Measurements from ENCODE around the gene MECP2.
"Not testable (repeated sequence)": the region's sequence is repeated elsewhere in the genome, so short reads cannot be mapped to it uniquely, and the experiment has no call there.

Gene MECP2

DNA sequence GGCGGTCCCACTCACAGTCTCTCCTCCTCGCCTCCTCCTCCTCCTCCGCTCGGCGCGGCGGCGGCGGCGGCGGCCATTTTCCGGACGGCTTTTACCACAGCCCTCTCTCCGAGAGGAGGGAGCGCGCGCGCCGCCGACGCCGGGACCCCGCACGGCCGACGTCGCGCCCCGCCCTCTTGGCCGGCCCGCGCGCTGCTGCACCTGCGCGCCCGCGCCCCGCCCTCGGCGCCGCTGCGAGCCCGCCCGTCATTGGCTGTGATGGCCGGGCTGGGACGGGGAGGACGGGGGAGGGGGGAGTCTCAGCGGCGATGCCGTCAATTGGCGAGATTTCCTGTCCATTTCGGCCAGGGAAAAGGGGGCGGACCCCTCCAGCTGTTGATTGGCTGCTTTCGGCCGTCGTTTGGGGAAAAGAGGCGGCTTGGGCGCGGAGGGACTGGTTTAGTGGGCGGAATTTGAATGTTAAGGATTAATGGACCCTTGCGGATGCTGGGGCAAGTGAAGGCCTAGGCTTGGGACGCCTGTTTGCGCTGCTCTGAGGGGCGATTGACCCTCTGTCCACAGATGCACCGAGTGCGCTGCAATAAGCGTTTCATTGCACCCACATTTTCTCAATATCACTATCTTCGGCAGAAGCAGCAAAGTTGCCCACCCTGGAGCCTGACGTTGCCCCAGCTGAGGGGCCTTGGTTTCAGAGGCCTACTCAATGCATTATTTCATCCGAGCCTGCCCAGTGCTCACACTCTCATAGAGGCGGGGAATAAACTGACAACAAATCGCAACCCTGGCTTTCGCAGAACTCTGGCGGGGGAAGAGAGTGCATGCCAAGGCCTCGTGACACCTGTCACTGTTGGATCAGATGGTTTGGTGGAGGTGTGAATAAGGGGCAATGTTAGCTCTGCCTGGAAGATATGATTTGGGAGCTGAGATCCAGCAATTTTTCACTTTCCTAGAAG lies at the start of gene MECP2:
MECP2 (minus strand) TSS at position 129 of the 953 bp plus-strand sequence.
- Histone ChIP-seq H3K9ac (ENCODE audit: low read depth, low read length) (peak within 1 kb of the TSS; percentile 54), H3K4me3 (ENCODE audit: low read depth, low read length) (peak within 1 kb of the TSS; percentile 63), H3K9me3 (ENCODE audit: control insufficient read depth, insufficient read depth, low read length) (no peaks in the 10 kb centered on the region), H3K27me3 (ENCODE audit: control insufficient read depth, insufficient read depth, low read length) (no peaks in the 10 kb centered on the region), H3K36me3 (ENCODE audit: control insufficient read depth, insufficient read depth, low read length) (no peaks in the 10 kb centered on the region), H3K4me1 (ENCODE audit: control insufficient read depth, insufficient read depth, low read length) (no peaks in the 10 kb centered on the region)

- H3K36me3 ChIP-seq (ENCODE audit: control insufficient read depth, insufficient read depth, low read length); H3K9me3 ChIP-seq (ENCODE audit: control insufficient read depth, insufficient read depth, low read length); H3K9ac ChIP-seq (ENCODE audit: low read depth, low read length); H3K4me3 ChIP-seq (ENCODE audit: low read depth, low read length); H3K27me3 ChIP-seq (ENCODE audit: control insufficient read depth, insufficient read depth, low read length); H3K4me1 ChIP-seq (ENCODE audit: control insufficient read depth, insufficient read depth, low read length): not testable (repeated sequence)
Observed at GRCh38 chrX:154144010-154144409, 46.5 kb upstream of the MECP2 start, which contains the start of gene OPN1LW. OPN1LW (plus strand) TSS chrX:154144243; CDS start chrX:154144284, 41 bp downstream.

GRCh38 chrX:154142950-154143745 lies 45.6 kb upstream of the MECP2 start:
- Histone ChIP-seq H3K4me3 (ENCODE audit: low read depth, low read length) (no peak overlapping the region), H3K9ac (ENCODE audit: low read depth, low read length) (no peak overlapping the region), H3K27me3 (ENCODE audit: control insufficient read depth, insufficient read depth, low read length) (no peaks in the 10 kb centered on the region), H3K9me3 (ENCODE audit: control insufficient read depth, insufficient read depth, low read length) (no peaks in the 10 kb centered on the region), H3K4me1 (ENCODE audit: control insufficient read depth, insufficient read depth, low read length) (no peaks in the 10 kb centered on the region), H3K36me3 (ENCODE audit: control insufficient read depth, insufficient read depth, low read length) (no peaks in the 10 kb centered on the region)

DNA sequence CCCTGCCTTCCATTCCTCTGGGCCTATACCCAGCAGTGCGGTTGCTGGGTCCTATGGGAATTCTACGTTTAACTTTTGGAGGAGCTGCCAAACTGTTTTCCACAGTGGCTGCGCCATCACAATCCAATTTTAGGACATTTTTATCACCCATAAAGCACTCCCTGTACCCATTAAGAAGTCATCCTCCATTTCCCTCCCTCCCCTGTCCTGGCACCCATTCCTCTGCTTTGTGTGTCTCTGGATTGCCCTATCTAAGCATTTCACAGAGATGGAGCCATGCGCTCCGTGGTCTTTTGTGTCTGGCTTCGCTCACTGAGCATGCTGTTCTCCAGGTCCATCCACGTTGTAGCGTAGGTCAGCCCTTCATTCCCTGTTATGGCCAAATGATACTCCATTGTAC lies 44.9 kb upstream of the MECP2 start:
- Histone ChIP-seq H3K9me3 (ENCODE audit: control insufficient read depth, insufficient read depth, low read length) (no peaks in the 10 kb centered on the region), H3K4me1 (ENCODE audit: control insufficient read depth, insufficient read depth, low read length) (no peaks in the 10 kb centered on the region), H3K36me3 (ENCODE audit: control insufficient read depth, insufficient read depth, low read length) (no peaks in the 10 kb centered on the region), H3K9ac (ENCODE audit: low read depth, low read length) (no peak overlapping the region), H3K4me3 (ENCODE audit: low read depth, low read length) (no peak overlapping the region), H3K27me3 (ENCODE audit: control insufficient read depth, insufficient read depth, low read length) (no peaks in the 10 kb centered on the region)

DNA sequence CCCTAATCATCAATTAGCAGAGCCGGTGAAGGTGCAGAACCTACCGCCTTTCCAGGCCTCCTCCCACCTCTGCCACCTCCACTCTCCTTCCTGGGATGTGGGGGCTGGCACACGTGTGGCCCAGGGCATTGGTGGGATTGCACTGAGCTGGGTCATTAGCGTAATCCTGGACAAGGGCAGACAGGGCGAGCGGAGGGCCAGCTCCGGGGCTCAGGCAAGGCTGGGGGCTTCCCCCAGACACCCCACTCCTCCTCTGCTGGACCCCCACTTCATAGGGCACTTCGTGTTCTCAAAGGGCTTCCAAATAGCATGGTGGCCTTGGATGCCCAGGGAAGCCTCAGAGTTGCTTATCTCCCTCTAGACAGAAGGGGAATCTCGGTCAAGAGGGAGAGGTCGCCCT lies 43.2 kb upstream of the MECP2 start:
- no peaks in the 10 kb centered on the region for H3K4me1 ChIP-seq (ENCODE audit: control insufficient read depth, insufficient read depth, low read length)
- no peak overlapping the region for H3K9ac ChIP-seq (ENCODE audit: low read depth, low read length)
- no peak overlapping the region for H3K4me3 ChIP-seq (ENCODE audit: low read depth, low read length)
- peaks cover 4% of the 10 kb centered on the region for H3K27me3 ChIP-seq (ENCODE audit: control insufficient read depth, insufficient read depth, low read length)
- H3K36me3 ChIP-seq (ENCODE audit: control insufficient read depth, insufficient read depth, low read length), result no peaks in the 10 kb centered on the region
- H3K9me3 ChIP-seq (ENCODE audit: control insufficient read depth, insufficient read depth, low read length), result no peaks in the 10 kb centered on the region

GRCh38 chrX:154140206-154140605 lies 42.7 kb upstream of the MECP2 start:
- H3K9ac ChIP-seq (ENCODE audit: low read depth, low read length), result no peak overlapping the region
- no peaks in the 10 kb centered on the region for H3K9me3 ChIP-seq (ENCODE audit: control insufficient read depth, insufficient read depth, low read length)
- H3K4me3 ChIP-seq (ENCODE audit: low read depth, low read length), result no peak overlapping the region
- peaks cover 6% of the 10 kb centered on the region for H3K27me3 ChIP-seq (ENCODE audit: control insufficient read depth, insufficient read depth, low read length)
- no peaks in the 10 kb centered on the region for H3K36me3 ChIP-seq (ENCODE audit: control insufficient read depth, insufficient read depth, low read length)
- no peaks in the 10 kb centered on the region for H3K4me1 ChIP-seq (ENCODE audit: control insufficient read depth, insufficient read depth, low read length)

DNA sequence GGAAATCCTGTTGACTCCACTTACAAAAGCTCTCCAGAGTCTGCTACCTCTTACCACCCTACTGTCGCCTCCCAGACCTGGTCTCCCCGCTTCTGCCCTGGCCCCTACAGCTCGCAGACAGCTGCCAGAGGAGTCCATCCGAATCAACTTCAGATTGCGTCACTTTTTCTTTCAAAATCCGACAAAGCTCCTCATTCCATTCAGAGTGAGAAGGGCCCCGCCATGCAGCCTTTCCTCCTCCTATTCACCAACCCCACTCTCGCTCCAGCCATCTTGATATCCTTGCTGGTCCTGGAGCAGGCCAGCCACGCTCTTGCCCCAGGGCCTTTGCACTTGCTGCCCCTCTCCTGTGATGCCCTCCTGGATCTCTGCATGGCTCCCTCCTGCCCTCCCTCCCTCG lies 41.3 kb upstream of the MECP2 start:
- no peaks in the 10 kb centered on the region for H3K36me3 ChIP-seq (ENCODE audit: control insufficient read depth, insufficient read depth, low read length)
- no peak overlapping the region for H3K9ac ChIP-seq (ENCODE audit: low read depth, low read length)
- H3K27me3 ChIP-seq (ENCODE audit: control insufficient read depth, insufficient read depth, low read length), result peaks cover 6% of the 10 kb centered on the region
- no peak overlapping the region for H3K4me3 ChIP-seq (ENCODE audit: low read depth, low read length)
- H3K4me1 ChIP-seq (ENCODE audit: control insufficient read depth, insufficient read depth, low read length), result no peaks in the 10 kb centered on the region
- no peaks in the 10 kb centered on the region for H3K9me3 ChIP-seq (ENCODE audit: control insufficient read depth, insufficient read depth, low read length)

DNA sequence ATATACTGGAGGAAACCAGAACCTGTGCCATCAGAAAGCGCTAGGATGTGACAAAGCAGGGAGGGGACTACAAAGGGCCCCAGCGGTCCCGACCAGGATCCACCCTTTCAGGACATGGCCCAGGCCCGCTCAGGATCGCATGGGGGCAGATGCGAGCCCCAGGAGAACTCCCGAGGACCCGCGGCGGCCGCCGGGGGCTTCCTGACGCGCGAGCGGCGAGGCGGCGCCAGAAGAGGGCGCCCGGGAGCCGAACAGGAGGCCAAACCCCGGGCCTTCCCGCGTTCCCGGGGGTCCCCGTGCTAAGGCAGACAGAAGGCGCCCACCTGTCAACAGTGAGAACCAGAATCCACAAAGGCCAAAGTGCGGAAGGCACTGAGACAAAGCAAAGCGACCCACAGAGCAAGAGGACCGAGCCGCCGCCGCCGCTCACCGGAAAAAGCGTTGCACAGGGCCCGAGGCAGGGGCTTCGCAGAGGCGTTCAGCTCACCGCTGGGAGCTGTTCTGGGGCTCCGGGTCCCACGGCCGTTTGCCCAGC lies 39.2 kb upstream of the MECP2 start:
- no peaks in the 10 kb centered on the region for H3K4me1 ChIP-seq (ENCODE audit: control insufficient read depth, insufficient read depth, low read length)
- H3K9me3 ChIP-seq (ENCODE audit: control insufficient read depth, insufficient read depth, low read length), result no peaks in the 10 kb centered on the region
- H3K9ac ChIP-seq (ENCODE audit: low read depth, low read length), result no peak overlapping the region
- no peak overlapping the region for H3K4me3 ChIP-seq (ENCODE audit: low read depth, low read length)
- H3K27me3 ChIP-seq (ENCODE audit: control insufficient read depth, insufficient read depth, low read length), result peaks cover 6% of the 10 kb centered on the region
- H3K36me3 ChIP-seq (ENCODE audit: control insufficient read depth, insufficient read depth, low read length), result no peaks in the 10 kb centered on the region

- H3K4me3 ChIP-seq (ENCODE audit: low read depth, low read length), result no peak overlapping the region
- H3K36me3 ChIP-seq (ENCODE audit: control insufficient read depth, insufficient read depth, low read length), result no peaks in the 10 kb centered on the region
- H3K9me3 ChIP-seq (ENCODE audit: control insufficient read depth, insufficient read depth, low read length), result no peaks in the 10 kb centered on the region
- H3K9ac ChIP-seq (ENCODE audit: low read depth, low read length), result no peak overlapping the region
- H3K27me3 ChIP-seq (ENCODE audit: control insufficient read depth, insufficient read depth, low read length), result peaks cover 6% of the 10 kb centered on the region
- H3K4me1 ChIP-seq (ENCODE audit: control insufficient read depth, insufficient read depth, low read length), result no peaks in the 10 kb centered on the region
Observed at GRCh38 chrX:154135458-154136229, 38.1 kb upstream of the MECP2 start.

DNA sequence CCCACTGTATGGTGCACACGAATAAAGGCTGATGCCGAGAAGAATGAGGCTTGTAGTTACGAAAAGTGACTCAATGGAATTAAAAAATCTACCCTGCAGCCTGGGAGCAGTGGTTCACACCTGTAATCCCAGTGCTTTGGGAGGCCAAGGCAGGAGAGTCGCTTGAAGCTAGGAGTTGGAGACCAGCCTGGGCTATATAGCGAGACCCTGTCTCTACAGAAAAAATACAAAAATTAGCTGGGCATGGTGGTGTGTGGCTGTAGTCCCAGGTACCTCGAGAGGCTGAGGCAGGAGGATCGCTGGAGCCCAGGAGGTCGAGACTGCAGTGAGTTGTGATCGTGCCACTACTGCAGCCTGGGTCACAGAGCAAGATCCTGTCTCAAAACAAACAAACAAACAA lies 34.8 kb upstream of the MECP2 start:
- Histone ChIP-seq H3K36me3 (ENCODE audit: control insufficient read depth, insufficient read depth, low read length) (no peaks in the 10 kb centered on the region), H3K27me3 (ENCODE audit: control insufficient read depth, insufficient read depth, low read length) (peaks cover 6% of the 10 kb centered on the region), H3K4me3 (ENCODE audit: low read depth, low read length) (no peak overlapping the region), H3K4me1 (ENCODE audit: control insufficient read depth, insufficient read depth, low read length) (no peaks in the 10 kb centered on the region), H3K9ac (ENCODE audit: low read depth, low read length) (no peak overlapping the region), H3K9me3 (ENCODE audit: control insufficient read depth, insufficient read depth, low read length) (no peaks in the 10 kb centered on the region)

DNA sequence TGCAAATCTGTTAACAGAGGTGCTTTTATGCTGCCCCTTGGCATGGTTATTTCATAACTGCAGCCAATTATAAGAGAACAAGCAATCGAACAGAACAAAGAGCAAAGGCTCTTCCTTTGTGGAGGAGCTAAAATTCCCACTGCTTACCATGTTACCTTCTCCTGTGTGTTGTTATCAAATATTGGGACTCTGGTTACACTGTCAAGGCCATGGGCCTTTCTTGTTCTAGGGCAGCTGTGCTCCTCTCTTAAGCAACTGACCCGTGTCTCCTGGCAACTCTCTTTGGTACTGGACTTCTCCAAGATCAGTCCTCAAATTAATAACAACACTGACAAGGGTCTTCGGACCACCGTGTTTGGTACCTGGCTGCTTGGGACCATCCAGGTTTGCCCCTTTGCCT lies 34.4 kb upstream of the MECP2 start:
- Histone ChIP-seq H3K9ac (ENCODE audit: low read depth, low read length) (no peak overlapping the region), H3K4me1 (ENCODE audit: control insufficient read depth, insufficient read depth, low read length) (no peaks in the 10 kb centered on the region), H3K4me3 (ENCODE audit: low read depth, low read length) (no peak overlapping the region), H3K36me3 (ENCODE audit: control insufficient read depth, insufficient read depth, low read length) (no peaks in the 10 kb centered on the region), H3K9me3 (ENCODE audit: control insufficient read depth, insufficient read depth, low read length) (no peaks in the 10 kb centered on the region), H3K27me3 (ENCODE audit: control insufficient read depth, insufficient read depth, low read length) (peaks cover 6% of the 10 kb centered on the region)
